LNCAP (cell line): ENCODE results near the gene FBXO11.

Experiments used
- CTCF ChIP-seq: fragments of 450-650 bp; IDR thresholded peaks from 2 replicates; pipeline ENCODE4 v1.5.1; 2017; ENCODE audit warnings: mild to moderate bottlenecking

FBXO11 gene

GRCh38 chr2:47891369-47892337 lies 14.6 kb downstream of the FBXO11 start:
- TF ChIP-seq CTCF = no peak

GRCh38 chr2:47890711-47891368 lies 15.5 kb downstream of the FBXO11 start:
- no peak for TF ChIP-seq CTCF

GRCh38 chr2:47888581-47889280 lies 17.6 kb downstream of the FBXO11 start:
- no peak for TF ChIP-seq CTCF

- no peak for TF ChIP-seq CTCF
Measured at GRCh38 chr2:47876912-47877311, 29.4 kb downstream of the FBXO11 start.

GRCh38 chr2:47872941-47873340 lies 33.4 kb downstream of the FBXO11 start:
- no peak for TF ChIP-seq CTCF

GRCh38 chr2:47870641-47871540 lies 35.4 kb downstream of the FBXO11 start:
- TF ChIP-seq CTCF = no peak
